C4-2B (cell line): ENCODE data around the gene EBI3.

ENCODE experiments used
- ZFX ChIP-seq: fragments of 450-650 bp; IDR thresholded peaks from 2 replicates; pipeline ENCODE4 v1.6.1; 2017
- TF ChIP-seq, protein P1 (sequence below): fragments of 450-650 bp; conservative IDR thresholded peaks from 2 replicates; pipeline ENCODE4 v1.5.1; 2017; ENCODE audit warnings: mild to moderate bottlenecking

DNA sequence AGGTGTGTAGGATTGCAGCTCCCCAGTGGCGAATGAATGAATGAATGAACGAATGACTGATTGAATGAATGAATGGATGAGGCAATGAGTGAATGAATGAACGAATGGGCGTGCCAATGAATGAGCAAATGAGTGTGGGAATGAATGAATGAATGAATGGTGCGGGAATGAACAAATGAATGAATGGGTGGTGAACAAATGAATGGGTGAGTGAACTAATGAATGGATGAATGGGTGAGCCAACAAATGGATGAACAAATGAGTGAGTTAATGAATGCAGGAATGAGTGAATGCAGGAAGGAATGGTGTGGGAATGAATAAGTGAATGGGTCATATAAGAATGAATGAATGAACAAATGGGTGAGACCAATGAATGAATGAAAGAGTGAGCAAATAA is 32.1 kb upstream of the EBI3 start:
- TF ChIP-seq, protein P1, sequence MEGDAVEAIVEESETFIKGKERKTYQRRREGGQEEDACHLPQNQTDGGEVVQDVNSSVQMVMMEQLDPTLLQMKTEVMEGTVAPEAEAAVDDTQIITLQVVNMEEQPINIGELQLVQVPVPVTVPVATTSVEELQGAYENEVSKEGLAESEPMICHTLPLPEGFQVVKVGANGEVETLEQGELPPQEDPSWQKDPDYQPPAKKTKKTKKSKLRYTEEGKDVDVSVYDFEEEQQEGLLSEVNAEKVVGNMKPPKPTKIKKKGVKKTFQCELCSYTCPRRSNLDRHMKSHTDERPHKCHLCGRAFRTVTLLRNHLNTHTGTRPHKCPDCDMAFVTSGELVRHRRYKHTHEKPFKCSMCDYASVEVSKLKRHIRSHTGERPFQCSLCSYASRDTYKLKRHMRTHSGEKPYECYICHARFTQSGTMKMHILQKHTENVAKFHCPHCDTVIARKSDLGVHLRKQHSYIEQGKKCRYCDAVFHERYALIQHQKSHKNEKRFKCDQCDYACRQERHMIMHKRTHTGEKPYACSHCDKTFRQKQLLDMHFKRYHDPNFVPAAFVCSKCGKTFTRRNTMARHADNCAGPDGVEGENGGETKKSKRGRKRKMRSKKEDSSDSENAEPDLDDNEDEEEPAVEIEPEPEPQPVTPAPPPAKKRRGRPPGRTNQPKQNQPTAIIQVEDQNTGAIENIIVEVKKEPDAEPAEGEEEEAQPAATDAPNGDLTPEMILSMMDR: no peak
- TF ChIP-seq ZFX: no peak
